Upper lobe of left lung (tissue), 4 donors: ENCODE measurements around the gene PALLD.

Experiments used
- EP300 ChIP-seq, 4 donors: sonication (generic); formaldehyde crosslinking; IDR thresholded peaks; one replicate each; pipeline ENCODE4 v1.5.1; 2017; ENCODE audit warnings: antibody characterized with exemption in 4 of 4, control low read depth in 2 of 4
- POLR2A ChIP-seq, 4 donors: fragments of 450-650 bp; IDR thresholded peaks; one replicate each; pipeline ENCODE4 v1.5.1; 2016 to 2017; ENCODE audit warnings: antibody characterized with exemption in 4 of 4, mild to moderate bottlenecking in 2 of 4

- TF ChIP-seq EP300 (IDR thresholded peaks at IDR 0.05), result no peak
- no peak for TF ChIP-seq POLR2A (IDR thresholded peaks at IDR 0.05)
These were observed 268.5 kb downstream of the PALLD start for GRCh38 chr4:168765322-168765721.
